Daoy (cell line): Measurements from ENCODE around the gene LDB3. TPM values are rescaled to one million over a fixed set of nuclear protein-coding genes. Genes with fewer than 3 reads are reported as not detected.

Source experiments
- DNase-seq: peaks from one replicate; pipeline ENCODE4 v3.0.0-alpha.2; 2015; ENCODE audit warnings: low read depth
- total RNA-seq: library from RNA; depleted of rRNA; stranded (reverse); fragments of >200 nt; shearing (Covaris generic); gene quantifications from 2 replicates; pipeline ENCODE4 v1.2.3, GENCODE V29; 2014

The LDB3 gene
- total RNA-seq, 1 experiment from 2014 or later, result not detected

DNA sequence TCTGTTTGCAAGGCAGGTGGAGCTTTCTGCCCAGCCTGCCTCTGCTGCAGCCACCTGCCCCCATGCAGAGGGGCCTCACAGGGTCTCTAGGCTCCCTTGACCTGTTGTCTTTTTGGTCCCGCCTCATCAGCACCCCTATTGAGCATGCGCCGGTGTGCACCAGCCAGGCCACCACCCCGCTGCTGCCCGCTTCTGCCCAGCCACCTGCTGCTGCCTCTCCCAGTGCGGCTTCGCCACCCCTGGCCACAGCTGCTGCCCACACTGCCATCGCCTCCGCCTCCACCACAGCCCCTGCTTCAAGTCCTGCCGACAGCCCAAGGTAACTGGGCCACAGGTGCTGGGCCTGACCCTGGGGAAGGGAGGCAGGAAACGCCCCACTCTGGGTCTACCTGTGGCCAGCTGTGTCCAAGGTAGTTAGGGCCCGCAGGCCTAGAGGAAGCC lies 38.1 kb downstream of the LDB3 start:
- no peak for DNase-seq

GRCh38 chr10:86706977-86707376 lies 38.7 kb downstream of the LDB3 start:
- DNase-seq, result no peak

DNA sequence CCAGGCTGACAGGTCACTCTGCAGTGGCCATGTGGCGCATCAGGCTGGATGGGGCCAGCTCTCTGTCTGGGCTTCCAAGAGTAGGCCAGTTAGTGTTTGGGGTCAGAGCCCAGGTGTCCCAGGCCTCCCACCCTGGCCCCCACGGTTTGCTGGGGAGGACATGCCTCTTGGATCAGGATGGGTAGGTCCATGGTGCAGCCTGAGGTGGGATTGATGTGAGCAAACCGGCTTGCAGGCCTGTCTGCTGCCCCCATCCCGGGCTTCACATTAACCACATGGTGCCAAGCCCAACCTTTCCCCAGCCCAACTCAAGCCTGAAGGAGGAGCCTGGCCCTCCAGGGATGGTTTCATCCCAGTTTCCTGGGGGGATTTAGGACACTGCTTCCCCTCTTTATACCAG lies 39.2 kb downstream of the LDB3 start:
- no peak for DNase-seq

GRCh38 chr10:86708068-86708782 lies 39.9 kb downstream of the LDB3 start:
- DNase-seq, result no peak

GRCh38 chr10:86708783-86709380 lies 40.6 kb downstream of the LDB3 start:
- no peak for DNase-seq

- DNase-seq, result no peak
Measured at GRCh38 chr10:86709396-86710185, 41.3 kb downstream of the LDB3 start.

- peak; percentile 90 for DNase-seq
Measured at GRCh38 chr10:86710987-86711512, 42.7 kb downstream of the LDB3 start.

GRCh38 chr10:86711513-86712316 lies 43.4 kb downstream of the LDB3 start:
- peak; percentile 38 for DNase-seq

- DNase-seq, result no peak
Measured at GRCh38 chr10:86712317-86712707, 44.0 kb downstream of the LDB3 start.

DNA sequence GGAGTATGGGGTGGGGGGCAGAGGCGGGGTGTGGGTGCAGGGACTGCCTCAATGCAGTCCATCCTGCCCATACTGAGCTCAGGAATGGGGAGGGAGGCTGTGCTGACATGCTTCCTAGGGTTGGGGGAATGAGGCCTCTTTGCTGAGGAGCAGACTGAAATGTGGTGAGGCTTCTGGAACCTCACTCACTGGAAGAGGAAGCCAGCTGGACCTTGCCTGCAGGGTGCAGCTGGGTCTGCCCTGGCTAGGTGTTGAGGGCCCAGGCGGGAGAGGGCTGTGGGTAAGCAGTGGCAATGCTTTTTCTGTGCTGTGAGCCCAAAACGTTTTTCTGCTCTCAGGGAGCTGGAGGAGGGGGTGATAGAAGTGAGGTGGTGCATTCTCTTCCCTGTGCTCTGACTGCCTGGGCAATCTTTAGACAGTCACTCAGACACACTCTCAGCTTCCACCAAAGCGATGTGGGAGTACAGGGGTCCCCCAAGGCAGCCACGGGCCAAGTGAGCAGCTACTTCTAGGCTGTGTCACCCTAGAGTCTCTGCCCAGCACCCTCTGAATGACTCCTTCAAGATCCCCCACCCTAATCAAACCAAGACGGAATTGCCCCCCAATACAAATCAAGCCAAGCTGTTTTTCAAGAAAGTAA lies 47.0 kb downstream of the LDB3 start:
- DNase-seq, result no peak

GRCh38 chr10:86715836-86716235 lies 47.5 kb downstream of the LDB3 start:
- DNase-seq, result no peak

DNA sequence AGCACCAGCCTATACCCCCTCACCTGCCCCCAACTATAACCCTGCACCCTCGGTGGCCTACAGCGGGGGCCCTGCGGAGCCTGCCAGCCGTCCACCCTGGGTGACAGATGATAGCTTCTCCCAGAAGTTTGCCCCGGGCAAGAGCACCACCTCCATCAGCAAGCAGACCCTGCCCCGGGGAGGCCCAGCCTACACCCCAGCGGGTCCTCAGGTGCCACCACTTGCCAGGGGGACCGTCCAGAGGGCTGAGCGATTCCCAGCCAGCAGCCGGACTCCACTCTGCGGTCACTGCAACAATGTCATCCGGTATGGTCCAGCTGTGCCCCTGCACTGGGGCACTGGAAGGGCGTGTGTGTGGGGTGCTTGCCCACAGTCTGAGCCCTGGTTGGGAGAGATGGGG lies 48.2 kb downstream of the LDB3 start:
- no peak for DNase-seq

DNA sequence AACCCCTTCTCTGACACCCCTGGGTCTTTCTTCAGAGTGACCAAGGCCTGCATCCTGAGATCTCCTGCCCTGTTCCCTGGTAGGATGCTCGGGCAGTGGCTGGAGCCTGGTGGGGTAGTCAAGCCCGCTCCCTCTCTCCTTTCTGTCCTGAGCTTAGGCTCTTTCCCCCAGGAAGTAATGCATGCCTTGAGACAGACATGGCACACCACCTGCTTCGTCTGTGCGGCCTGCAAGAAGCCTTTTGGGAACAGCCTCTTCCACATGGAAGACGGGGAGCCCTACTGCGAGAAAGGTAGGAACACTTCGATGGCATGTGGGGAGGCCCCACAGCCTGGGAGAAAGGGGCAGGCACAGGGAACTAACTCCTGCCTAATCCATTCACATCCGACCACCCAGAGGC lies 50.2 kb downstream of the LDB3 start:
- DNase-seq, result no peak

DNA sequence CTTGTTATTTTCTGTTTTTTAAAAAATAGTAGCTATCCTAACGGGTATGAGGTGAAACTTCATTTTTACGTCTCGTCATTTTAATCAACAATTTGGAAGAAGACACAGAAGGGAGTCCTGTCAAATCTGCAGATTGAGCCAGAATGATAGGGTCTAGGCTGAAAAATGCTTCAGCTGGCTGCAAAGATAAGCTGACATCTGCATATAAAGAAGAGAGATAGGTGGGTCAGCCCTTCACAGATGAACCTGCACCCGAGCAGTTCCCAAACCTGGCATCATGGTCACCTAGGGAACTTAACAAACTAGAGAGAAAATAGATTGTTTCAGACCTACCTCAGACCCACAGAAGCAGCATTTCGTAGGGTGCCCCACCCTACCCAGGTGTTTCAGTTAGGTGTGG lies 52.9 kb downstream of the LDB3 start:
- DNase-seq, result no peak

GRCh38 chr10:86723009-86723408 lies 54.7 kb downstream of the LDB3 start:
- no peak for DNase-seq

DNA sequence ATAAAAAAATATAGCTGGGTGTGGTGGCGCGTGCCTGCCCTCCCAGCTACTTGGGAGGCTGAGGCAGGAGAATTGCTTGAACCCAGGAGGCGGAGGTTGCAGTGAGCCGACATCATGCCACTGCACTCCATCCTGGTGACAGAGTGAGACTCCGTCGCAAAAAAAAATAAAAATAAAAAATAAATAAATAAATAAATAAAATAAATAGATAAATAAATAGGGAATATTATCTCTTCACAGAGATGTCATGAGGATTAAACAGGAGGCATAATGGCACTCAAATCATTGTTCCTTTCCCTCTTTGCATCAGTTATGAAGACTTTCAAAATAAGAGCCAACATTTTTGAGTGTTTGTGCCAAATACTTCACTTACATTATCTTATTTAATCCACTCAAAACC lies 56.1 kb downstream of the LDB3 start:
- no peak for DNase-seq

GRCh38 chr10:86725980-86726676 lies 57.8 kb downstream of the LDB3 start:
- no peak for DNase-seq

- DNase-seq, result no peak
Measured at GRCh38 chr10:86726677-86726999, 58.3 kb downstream of the LDB3 start.

DNA sequence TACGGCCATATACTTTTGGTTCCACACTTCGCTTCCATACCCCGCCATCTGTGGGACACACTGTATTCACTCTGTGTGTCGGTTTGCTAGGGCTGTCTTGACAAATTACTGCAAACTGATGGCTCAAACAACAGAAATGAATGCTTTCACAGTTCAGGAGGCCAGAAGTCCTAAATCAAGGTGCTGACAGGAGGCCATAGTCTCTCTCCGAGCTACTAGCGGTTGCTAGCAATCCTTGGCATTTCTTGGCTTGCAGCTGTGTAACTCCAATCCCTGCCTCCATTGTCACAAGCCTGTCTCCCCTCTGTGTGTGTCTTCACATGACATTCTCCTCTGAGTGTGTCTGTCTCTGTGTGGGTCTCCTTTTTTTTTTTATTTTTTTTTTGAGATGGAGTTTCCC lies 59.2 kb downstream of the LDB3 start:
- no peak for DNase-seq

DNA sequence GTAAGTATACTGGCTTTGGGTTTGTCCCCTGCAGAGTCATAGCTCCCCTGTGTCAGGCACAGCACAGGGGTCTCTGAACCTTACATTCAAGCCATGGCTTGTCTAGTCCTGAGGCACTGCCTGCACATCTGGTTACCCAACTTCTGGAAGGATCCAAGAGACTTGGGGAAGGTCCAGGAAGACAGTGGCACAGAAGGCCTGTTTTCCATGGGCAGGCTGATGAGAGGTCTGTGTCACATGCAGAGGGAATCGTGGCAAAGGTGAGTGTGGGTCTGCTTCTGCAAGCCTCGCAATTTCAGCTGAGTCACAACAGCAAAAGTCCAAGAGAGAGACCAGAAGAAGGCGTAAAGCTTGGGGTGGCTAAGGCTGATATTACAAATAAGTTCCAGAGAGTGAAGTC lies 59.7 kb downstream of the LDB3 start:
- no peak for DNase-seq

- no peak for DNase-seq
Measured at GRCh38 chr10:86729677-86730076, 61.4 kb downstream of the LDB3 start.
